ENCODE data around the gene TRIM15. TPM values are rescaled to one million over a fixed set of nuclear protein-coding genes. Genes with fewer than 3 reads are reported as not detected.

Gene TRIM15
- total RNA-seq, 2 experiments from 2014 or later = not detected

DNA sequence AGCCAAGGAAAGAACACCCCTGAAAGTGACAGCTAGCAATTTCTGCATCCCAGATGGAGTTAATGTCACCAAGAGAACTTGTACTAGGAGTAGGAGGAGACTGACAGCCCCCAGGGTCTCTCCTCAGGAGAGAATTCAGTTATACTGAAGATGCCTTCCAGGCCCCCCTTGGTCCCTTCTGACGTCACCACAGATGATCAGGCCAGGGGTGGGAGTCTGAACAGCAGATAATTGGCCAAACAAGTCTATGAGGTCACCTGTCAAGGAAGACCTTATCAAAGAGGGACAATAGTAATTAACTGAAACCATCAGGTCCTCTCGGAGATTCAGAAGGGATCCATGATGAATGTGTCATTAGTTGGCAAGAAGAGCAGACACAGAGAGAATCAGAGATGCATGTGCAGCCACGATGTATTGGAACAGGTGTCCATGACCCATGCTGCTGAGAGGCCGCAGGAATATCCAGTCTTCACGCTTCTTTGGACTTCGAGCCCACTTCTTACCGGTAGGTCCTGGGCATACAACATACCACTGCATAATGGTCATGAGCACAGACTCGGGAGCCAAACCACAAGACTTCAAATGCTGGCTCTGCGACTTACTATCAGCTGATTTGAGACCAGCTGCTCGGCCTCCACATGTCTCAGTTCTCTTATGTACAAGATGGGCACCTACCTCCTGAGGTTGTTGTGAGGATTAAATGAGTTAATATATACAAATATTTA, 12.5 kb upstream of the TRIM15 start:
- POLR2A ChIA-PET = no interaction called here
- Mint-ChIP-seq H3K27ac (no peak overlapping the region), H3K36me3 (ENCODE audit: low read depth) (no peaks in the 10 kb centered on the region)

DNA sequence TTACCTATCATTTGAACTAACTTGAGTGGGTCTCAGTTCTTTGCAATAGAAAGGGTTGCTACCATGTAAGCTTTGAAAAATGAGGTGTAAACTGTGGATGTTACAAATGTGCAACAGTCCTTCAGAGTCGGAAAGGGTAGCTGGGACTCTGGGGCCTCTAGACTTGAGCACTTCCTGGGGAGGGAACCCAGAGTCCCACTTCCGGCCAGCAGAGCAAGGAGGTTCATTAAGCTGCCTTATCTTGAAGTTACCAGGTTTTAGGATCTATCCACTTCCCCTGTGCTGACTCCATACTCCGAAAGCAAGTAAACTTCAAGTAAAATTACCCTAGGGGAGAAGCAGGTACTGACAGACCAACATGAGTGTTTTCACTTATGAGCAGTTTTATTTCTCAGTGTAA, 11.8 kb upstream of the TRIM15 start:
- Mint-ChIP-seq H3K36me3 (ENCODE audit: low read depth) (no peaks in the 10 kb centered on the region), H3K27me3 (peaks cover 23% of the 10 kb centered on the region), H3K4me3 (no peak overlapping the region), H3K9me3 (no peaks in the 10 kb centered on the region), H3K4me1 (peaks cover 4% of the 10 kb centered on the region), H3K27ac (no peak overlapping the region)
- CTCF ChIA-PET = interaction anchor here (0.8 to 1.3 kb wide), 2 partner anchors 20 to 48 kb away, joined by 3 to 4 read pairs; no protein-coding TSS in a partner anchor
- no peak for DNase-seq
- POLR2A ChIA-PET = no interaction called here

More for the DNA sequence above, 12.5 kb upstream of the TRIM15 start:
- Mint-ChIP-seq H3K27me3 (peaks cover 21% of the 10 kb centered on the region), H3K4me1 (peaks cover 4% of the 10 kb centered on the region), H3K4me3 (no peak overlapping the region), H3K9me3 (no peaks in the 10 kb centered on the region)
- no peak for DNase-seq
- CTCF ChIA-PET = interaction anchor here (0.8 to 1.3 kb wide), 2 partner anchors 20 to 47 kb away, joined by 3 to 4 read pairs; no protein-coding TSS in a partner anchor

DNA sequence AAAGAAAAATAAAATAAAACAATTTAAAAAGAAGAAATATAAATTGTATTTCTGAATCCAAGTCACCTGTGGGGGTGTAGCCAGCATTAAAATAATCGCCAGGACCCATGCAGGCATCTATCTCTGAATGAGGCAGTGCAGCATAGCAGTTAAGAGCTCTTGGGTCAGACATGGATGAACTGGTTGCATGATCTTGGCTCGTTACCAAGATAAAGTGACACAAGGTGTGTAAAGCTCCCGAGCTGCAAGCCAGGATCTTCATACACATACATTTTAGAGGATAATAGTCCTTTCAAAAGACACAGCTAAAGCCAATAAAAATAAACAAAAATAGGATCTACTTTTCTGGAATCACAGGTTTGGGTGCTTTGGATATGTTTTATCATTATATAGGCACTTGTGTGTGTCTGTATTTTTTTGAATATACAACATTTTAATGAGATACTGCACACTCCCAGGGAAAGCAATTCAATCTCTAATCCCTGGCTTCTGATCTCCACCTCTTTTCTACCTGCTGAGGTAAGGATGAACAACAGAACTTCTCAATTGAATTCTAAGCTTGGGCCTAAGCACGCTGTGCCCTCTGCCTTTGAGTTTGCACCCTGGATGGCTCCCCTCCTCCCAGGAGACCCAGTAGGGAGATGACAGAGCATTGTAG, 11.2 kb upstream of the TRIM15 start:
- CTCF ChIA-PET = interaction anchor here (0.8 to 1.3 kb wide), 3 partner anchors 21 to 49 kb away, joined by 3 to 4 read pairs (median 4); no protein-coding TSS in a partner anchor

DNA sequence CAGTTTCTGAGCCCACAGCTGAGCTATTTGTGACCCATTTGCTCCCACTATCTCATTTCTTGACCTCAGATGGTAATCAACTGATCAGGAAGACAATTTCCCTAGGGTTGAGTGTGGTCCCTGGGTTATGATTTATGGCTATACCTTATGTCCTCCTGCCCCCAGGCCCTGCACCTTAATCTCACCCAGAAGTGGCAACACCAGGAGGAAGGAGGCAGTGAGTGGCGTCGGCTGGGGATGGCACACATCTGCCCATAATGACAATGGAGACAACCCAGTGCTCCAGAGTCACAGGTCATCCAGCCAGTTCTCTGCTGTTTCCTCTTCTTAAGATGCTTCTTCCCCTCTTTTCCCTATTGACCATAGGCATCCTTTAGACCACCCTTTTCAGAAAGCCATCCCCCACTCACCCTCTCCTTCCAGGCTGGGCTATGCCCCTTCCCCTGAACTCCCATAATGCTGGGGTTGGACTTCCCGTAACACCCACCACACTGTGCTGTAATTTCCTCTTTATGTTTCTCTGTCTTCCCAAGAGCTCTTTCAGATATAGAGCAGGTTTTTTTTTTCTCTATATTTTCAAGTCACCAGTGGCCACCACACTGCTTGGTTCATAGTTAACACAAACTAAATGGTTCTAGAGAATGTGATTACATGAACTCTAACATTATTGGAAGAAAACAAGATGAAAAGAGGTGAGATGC, 10.3 kb upstream of the TRIM15 start:
- no peak overlapping the region for H3K4me3 Mint-ChIP-seq
- no peaks in the 10 kb centered on the region for H3K9me3 Mint-ChIP-seq
- POLR2A ChIA-PET = no interaction called here
- peaks cover 6% of the 10 kb centered on the region for H3K4me1 Mint-ChIP-seq
- no peak overlapping the region for H3K27ac Mint-ChIP-seq
- CTCF ChIA-PET = interaction anchor here (1.1 kb wide), 1 partner anchor 31 kb away, joined by 4 read pairs; no protein-coding TSS in a partner anchor
- no peaks in the 10 kb centered on the region for H3K36me3 Mint-ChIP-seq (ENCODE audit: low read depth)
- no peak for DNase-seq
- H3K27me3 Mint-ChIP-seq = peaks cover 23% of the 10 kb centered on the region

More for the DNA sequence above, 11.2 kb upstream of the TRIM15 start:
- no peak for DNase-seq
- no peaks in the 10 kb centered on the region for H3K9me3 Mint-ChIP-seq
- H3K4me3 Mint-ChIP-seq = no peak overlapping the region
- H3K4me1 Mint-ChIP-seq = peaks cover 4% of the 10 kb centered on the region
- no peak overlapping the region for H3K27ac Mint-ChIP-seq
- H3K36me3 Mint-ChIP-seq (ENCODE audit: low read depth) = no peaks in the 10 kb centered on the region
- POLR2A ChIA-PET = no interaction called here
- H3K27me3 Mint-ChIP-seq = peaks cover 23% of the 10 kb centered on the region

DNA sequence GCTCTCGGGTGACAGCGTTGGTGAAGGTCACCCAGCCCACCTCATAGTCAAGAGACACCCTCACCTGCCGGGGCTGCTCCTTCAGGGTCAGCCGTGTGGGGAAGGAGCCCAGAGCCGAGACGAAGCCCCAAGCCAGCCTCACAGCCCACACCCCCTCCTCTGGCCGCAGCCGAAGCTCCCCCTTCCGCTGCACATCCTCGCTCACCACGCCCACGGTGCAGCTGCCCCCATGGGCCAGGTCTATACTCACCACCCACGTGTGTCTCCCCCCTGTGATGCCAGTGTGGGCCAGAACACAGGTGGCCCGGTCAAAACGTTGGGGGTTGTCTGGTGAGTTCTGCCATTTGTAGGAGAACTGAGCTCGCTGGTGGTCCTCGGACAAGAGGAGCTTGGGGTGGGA, 9.3 kb upstream of the TRIM15 start:
- no peak overlapping the region for H3K27ac Mint-ChIP-seq
- CTCF ChIA-PET = interaction anchor here (1.0 to 1.6 kb wide), 3 partner anchors 13 to 51 kb away, joined by 3 to 5 read pairs (median 4); no protein-coding TSS in a partner anchor
- H3K36me3 Mint-ChIP-seq (ENCODE audit: low read depth) = no peaks in the 10 kb centered on the region
- POLR2A ChIA-PET = no interaction called here
- no peak overlapping the region for H3K4me3 Mint-ChIP-seq
- H3K4me1 Mint-ChIP-seq = peaks cover 9% of the 10 kb centered on the region
- peaks cover 21% of the 10 kb centered on the region for H3K27me3 Mint-ChIP-seq
- DNase-seq = no peak
- no peaks in the 10 kb centered on the region for H3K9me3 Mint-ChIP-seq

DNA sequence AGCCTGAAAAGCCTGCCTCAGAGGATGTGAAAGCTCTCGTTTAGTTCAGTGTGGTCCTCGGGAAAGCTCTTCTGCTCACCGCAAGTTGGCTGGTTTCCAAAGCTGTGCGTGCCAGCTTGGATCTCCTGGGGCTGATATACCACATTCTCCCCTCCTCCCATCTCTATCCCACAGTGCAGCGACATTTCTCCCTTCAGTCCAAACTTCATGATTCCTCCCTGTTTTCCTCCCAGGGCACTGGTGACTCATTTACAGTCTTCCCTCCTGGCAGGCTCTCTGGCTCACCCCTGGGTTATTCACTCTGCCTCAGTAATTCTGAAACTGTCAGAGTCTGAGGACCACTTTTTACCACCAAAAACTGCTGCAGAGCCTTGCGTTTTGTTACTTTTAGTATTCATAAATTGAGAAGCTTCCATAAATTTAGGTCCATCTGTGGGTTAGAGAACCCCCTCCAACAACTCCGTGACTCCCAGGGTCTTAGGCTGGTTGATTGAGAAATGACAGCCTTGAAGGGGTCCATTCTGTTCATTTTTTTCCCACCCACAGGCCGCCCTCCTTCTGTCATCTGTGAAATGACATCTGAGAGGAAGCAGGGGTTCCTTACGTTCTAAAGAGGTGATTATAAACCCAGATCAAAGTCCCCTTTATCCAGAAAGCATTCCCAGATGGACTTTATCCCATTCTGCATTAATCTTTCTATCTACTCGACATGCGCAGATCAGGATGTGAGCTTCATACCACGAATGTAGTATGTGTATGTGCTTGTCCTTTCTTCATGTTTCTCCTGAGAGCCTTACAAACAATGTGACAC, 8.4 kb upstream of the TRIM15 start:
- Mint-ChIP-seq H3K4me3 (no peak overlapping the region), H3K27ac (no peak overlapping the region), H3K36me3 (ENCODE audit: low read depth) (no peaks in the 10 kb centered on the region), H3K27me3 (peaks cover 25% of the 10 kb centered on the region), H3K9me3 (no peaks in the 10 kb centered on the region), H3K4me1 (peaks cover 9% of the 10 kb centered on the region)
- ChIA-PET POLR2A (no interaction called here), CTCF (interaction anchor here (1.0 to 1.6 kb wide), 3 partner anchors 12 to 52 kb away, joined by 3 to 5 read pairs (median 4); no protein-coding TSS in a partner anchor)
- no peak for DNase-seq

DNA sequence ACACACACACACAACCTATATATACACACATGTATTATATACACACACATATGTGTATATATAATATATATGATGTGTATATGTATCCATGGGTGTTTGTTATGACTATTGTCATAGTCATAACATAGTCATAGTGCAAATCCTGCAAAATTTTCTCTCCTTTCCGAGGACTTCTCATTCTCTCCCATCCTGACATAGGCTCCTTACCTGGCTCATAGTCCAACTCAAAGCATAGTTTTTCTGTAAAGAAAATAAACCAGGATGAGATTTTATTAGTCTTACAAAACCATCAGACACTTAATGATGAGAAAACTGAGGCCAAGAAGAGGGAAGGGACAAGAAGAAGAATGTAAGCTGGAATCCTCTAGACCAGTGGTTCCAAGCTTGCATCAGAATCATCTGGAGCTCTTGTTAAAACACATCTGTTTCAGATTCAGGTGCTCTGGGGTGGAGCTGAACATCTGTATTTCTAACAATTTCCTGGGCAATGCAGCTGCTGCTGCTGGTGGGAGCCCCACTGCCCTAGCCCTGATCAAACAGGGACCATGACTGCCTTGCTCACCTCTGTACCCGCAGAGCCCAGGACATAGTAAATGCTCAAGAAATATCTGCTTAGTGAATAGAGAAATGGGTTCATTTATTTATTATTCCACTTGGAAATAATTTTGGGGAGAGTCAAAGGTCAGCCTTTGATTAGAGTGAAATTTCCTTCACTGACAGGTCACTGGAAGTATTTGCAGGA, 7.7 kb upstream of the TRIM15 start:
- no peaks in the 10 kb centered on the region for H3K36me3 Mint-ChIP-seq (ENCODE audit: low read depth)
- POLR2A ChIA-PET = no interaction called here
- peaks cover 20% of the 10 kb centered on the region for H3K27me3 Mint-ChIP-seq
- H3K27ac Mint-ChIP-seq = no peak overlapping the region
- no peak overlapping the region for H3K4me3 Mint-ChIP-seq
- peaks cover 9% of the 10 kb centered on the region for H3K4me1 Mint-ChIP-seq
- DNase-seq = no peak
- H3K9me3 Mint-ChIP-seq = no peaks in the 10 kb centered on the region
- CTCF ChIA-PET = interaction anchor here (1.3 to 1.6 kb wide), 2 partner anchors 11 to 24 kb away, joined by 4 to 5 read pairs; no protein-coding TSS in a partner anchor

DNA sequence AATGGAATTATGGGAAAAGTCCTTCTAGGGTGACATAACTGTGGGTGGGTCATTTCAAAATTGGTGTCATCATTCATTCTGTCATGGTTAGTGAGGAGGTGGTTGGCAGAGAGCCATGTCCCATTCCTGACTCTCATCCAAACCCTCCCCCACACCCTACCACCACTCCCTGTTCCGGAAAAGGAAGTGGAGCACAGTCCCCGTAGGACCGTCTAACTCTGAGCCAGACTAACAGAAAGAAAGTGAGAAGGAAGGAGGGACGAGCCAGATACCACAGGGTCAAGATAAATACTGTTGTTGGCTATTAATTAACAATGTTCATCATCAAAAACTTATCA, 7.1 kb upstream of the TRIM15 start:
- no peaks in the 10 kb centered on the region for H3K9me3 Mint-ChIP-seq
- no peak overlapping the region for H3K27ac Mint-ChIP-seq
- CTCF ChIA-PET = no interaction called here
- H3K4me3 Mint-ChIP-seq = no peak overlapping the region
- H3K4me1 Mint-ChIP-seq = peaks cover 9% of the 10 kb centered on the region
- POLR2A ChIA-PET = no interaction called here
- H3K36me3 Mint-ChIP-seq (ENCODE audit: low read depth) = no peaks in the 10 kb centered on the region
- peaks cover 20% of the 10 kb centered on the region for H3K27me3 Mint-ChIP-seq
- DNase-seq = no peak

DNA sequence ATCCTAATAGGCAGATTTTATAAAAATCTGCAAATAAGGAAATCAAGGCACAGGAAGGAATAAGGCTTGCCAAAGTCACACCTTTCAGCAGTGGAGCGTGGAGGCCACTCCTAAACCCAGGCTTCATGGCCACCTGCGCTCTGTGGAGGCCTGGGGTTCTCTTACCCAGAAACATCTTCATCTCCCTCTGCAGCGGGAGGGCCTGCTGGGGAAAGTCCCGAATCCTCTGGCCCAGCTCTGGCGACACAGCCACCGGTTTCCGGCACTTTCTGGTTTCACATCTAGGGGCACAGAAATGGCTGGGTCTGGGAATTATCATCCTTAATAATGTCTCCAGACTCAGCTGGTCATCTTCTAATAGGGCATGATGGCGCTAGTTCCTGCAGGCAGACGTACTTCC, 6.6 kb upstream of the TRIM15 start:
- Mint-ChIP-seq H3K27ac (no peak overlapping the region), H3K4me1 (peaks cover 5% of the 10 kb centered on the region), H3K9me3 (no peaks in the 10 kb centered on the region), H3K36me3 (ENCODE audit: low read depth) (no peaks in the 10 kb centered on the region), H3K4me3 (no peak overlapping the region), H3K27me3 (peaks cover 20% of the 10 kb centered on the region)
- ChIA-PET CTCF (no interaction called here), POLR2A (no interaction called here)
- DNase-seq = no peak

DNA sequence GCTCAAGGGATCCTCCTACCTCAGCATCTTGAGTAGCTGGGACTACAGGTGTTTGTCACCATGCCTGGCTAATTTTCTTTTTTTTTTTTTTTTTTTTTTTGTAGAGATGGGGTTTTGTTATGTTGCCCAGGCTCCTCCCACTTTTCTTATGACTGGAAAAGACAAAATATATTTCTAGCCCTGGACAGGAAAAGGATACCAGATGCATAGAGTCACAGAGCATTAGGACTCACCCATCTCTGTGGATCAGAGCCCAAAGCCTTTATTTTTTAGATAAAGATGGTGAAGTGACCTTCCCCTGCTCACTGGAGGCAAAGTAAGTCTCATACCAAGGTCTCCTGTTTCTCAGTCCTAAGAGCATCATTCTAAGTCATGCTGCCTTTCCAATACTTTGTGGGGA, 5.8 kb upstream of the TRIM15 start:
- Mint-ChIP-seq H3K36me3 (ENCODE audit: low read depth) (no peaks in the 10 kb centered on the region), H3K4me1 (peaks cover 8% of the 10 kb centered on the region), H3K27me3 (peaks cover 18% of the 10 kb centered on the region), H3K4me3 (no peak overlapping the region), H3K9me3 (no peaks in the 10 kb centered on the region), H3K27ac (no peak overlapping the region)
- ChIA-PET CTCF (no interaction called here), POLR2A (no interaction called here)
- DNase-seq = no peak

DNA sequence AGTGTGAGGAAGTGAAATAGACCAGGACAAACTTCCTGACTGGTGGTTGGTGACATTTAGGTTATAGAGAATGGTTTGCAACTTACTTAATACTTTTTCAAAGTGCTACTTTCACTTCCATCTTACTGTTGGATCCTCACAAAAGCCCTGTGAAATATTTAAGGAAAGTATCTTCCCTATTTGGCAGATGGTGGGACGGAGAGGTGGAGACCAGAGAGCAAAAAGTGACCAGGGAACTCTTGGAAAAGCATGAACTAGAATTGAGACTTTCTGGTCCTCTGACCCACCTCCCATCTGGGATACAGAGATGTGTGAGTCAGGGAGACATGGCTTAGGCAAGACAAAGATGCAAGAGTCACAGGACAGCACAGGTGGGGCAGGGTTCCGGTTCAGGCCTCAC, 5.3 kb upstream of the TRIM15 start:
- ChIA-PET CTCF (interaction anchor here (0.6 kb wide), 1 partner anchor 97 kb away, joined by 3 read pairs; the partner anchor contains the start of gene POLR1H), POLR2A (no interaction called here)
- no peak overlapping the region for H3K27ac Mint-ChIP-seq
- no peak overlapping the region for H3K4me3 Mint-ChIP-seq
- DNase-seq = no peak
- no peaks in the 10 kb centered on the region for H3K36me3 Mint-ChIP-seq (ENCODE audit: low read depth)
- H3K27me3 Mint-ChIP-seq = peaks cover 17% of the 10 kb centered on the region
- no peaks in the 10 kb centered on the region for H3K9me3 Mint-ChIP-seq
- peaks cover 9% of the 10 kb centered on the region for H3K4me1 Mint-ChIP-seq

DNA sequence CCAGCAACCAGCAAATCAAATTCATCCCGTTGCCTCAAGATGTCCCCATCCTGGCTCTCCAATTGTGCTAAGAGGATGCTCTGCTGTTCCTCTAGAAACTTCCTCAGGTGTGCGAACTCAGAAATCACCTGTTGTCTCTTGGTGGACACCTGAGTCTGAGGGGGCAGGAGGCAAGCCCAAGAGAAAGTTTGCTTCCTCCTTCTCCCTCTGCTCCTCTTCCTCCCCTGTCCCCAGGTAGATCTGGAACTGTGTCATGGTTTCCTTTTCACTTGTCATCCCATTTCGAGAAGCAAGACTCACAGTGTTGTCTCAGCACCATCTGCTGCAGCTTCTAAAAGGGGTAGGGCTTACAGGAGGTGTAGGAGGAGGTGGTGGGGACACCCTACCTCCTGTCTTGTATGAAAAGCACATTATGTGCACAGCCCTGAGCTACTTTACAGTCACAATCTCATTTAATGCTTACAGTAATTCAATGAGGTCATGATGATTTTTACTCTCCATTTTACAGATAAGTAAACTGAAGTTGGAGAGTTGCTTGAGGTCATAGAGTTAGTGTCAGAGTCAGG, 4.8 kb upstream of the TRIM15 start:
- Mint-ChIP-seq H3K27me3 (peaks cover 13% of the 10 kb centered on the region), H3K4me1 (peaks cover 15% of the 10 kb centered on the region), H3K9me3 (no peaks in the 10 kb centered on the region), H3K36me3 (ENCODE audit: low read depth) (no peaks in the 10 kb centered on the region), H3K4me3 (no peak overlapping the region), H3K27ac (no peak overlapping the region)
- ChIA-PET CTCF (interaction anchor here (0.6 kb wide), 1 partner anchor 98 kb away, joined by 3 read pairs; the partner anchor contains the start of gene POLR1H), POLR2A (no interaction called here)
- DNase-seq = no peak
